GM18505 (cell line): ENCODE data around the gene ACAT1.
"Not testable (repeated sequence)": the region's sequence is repeated elsewhere in the genome, so short reads cannot be mapped to it uniquely, and the experiment has no call there.

Experiments
- ATAC-seq: cut with Tn5 transposase; IDR thresholded peaks from one replicate; pipeline ENCODE4 v1.9.1; 2021; ENCODE audit not compliant: unreplicated experiment
- POLR2A ChIP-seq: IDR thresholded peaks from 4 replicates; pipeline ENCODE4 v1.6.1; 2011; ENCODE audit warnings: borderline replicate concordance; ENCODE audit not compliant: insufficient read depth, insufficient read length; ENCODE audit errors: extremely low read depth

Gene ACAT1

GRCh38 chr11:108122166-108122628, 830 bp downstream of the ACAT1 start:
- TF ChIP-seq POLR2A = no peak

GRCh38 chr11:108125096-108125495, 3.7 kb downstream of the ACAT1 start:
- no peak for ATAC-seq

More at GRCh38 chr11:108122166-108122628, 830 bp downstream of the ACAT1 start:
- no peak for ATAC-seq

GRCh38 chr11:108128772-108129171, 7.4 kb downstream of the ACAT1 start:
- ATAC-seq = no peak
- TF ChIP-seq POLR2A = no peak

More at GRCh38 chr11:108125096-108125495, 3.7 kb downstream of the ACAT1 start:
- no peak for TF ChIP-seq POLR2A

GRCh38 chr11:108131993-108132392, 10.6 kb downstream of the ACAT1 start:
- no peak for TF ChIP-seq POLR2A
- no peak for ATAC-seq

- ATAC-seq = not testable (repeated sequence)
These were observed 11.7 kb downstream of the ACAT1 start for GRCh38 chr11:108132993-108133538.

GRCh38 chr11:108135845-108136544, 14.6 kb downstream of the ACAT1 start:
- TF ChIP-seq POLR2A = no peak
- ATAC-seq = no peak

- no peak for TF ChIP-seq POLR2A
- ATAC-seq = no peak
These were observed 15.8 kb downstream of the ACAT1 start for GRCh38 chr11:108137212-108137611.

GRCh38 chr11:108142304-108142703, 20.9 kb downstream of the ACAT1 start:
- ATAC-seq = no peak
- TF ChIP-seq POLR2A = no peak

- ATAC-seq = no peak
- TF ChIP-seq POLR2A = no peak
These were observed 23.2 kb downstream of the ACAT1 start for GRCh38 chr11:108144615-108145014.

- no peak for TF ChIP-seq POLR2A
These were observed 25.8 kb downstream of the ACAT1 start for GRCh38 chr11:108147150-108147549.

GRCh38 chr11:108148556-108148955, 27.2 kb downstream of the ACAT1 start:
- TF ChIP-seq POLR2A = no peak
- ATAC-seq = no peak

More at GRCh38 chr11:108147150-108147549, 25.8 kb downstream of the ACAT1 start:
- ATAC-seq = no peak

- TF ChIP-seq POLR2A = no peak
- no peak for ATAC-seq
These were observed 33.2 kb downstream of the ACAT1 start for GRCh38 chr11:108154591-108154990.

GRCh38 chr11:108160970-108161566, 39.7 kb downstream of the ACAT1 start:
- TF ChIP-seq POLR2A = no peak
- ATAC-seq = peak; percentile 97

GRCh38 chr11:108162878-108163277, 41.5 kb downstream of the ACAT1 start:
- not testable (repeated sequence) for ATAC-seq
